Measurements from ENCODE around the gene JAG1. TPM values are rescaled to one million over a fixed set of nuclear protein-coding genes. Genes with fewer than 3 reads are reported as not detected.

The JAG1 gene
- total and polyA plus RNA-seq, 9 of the 15 experiments (the other 6 are each of a cell fraction or from before 2014, with no cell fraction given): 0.04 to 0.40 (median 0.07) TPM

DNA sequence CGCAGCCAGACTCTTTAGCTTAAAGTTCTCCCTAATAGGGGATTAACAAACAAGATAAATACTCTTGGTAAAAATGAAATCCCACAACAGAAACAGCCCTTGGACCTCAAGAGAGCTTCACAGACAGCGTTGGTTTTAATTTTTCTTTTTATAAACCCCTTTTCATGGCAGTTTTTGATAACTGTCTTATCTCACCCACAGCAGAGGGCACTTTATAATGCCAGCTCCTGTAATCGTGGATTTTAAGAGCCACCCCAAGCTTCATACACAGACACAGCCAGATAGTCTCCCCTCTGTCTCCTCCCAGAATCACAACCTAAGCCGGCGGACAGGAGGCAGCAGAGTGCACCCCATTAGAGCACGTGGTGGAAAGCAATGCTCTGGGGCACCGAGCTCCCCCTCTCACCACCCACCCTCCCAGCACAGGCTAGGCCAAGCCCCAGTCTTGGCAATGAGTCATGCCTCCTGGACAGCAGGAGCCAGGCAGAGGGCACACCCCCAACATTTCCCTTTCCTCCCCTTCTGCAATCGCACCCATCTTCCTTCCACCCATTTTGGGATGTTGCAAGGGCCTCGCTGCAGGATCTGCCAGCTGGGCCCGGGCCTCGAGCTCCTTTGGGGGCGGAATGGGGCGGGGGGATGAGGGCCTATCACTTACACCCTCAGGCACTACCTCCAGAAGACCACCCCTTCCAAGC lies 2.4 kb downstream of the JAG1 start (continued):
- TF ChIP-seq, protein P1, sequence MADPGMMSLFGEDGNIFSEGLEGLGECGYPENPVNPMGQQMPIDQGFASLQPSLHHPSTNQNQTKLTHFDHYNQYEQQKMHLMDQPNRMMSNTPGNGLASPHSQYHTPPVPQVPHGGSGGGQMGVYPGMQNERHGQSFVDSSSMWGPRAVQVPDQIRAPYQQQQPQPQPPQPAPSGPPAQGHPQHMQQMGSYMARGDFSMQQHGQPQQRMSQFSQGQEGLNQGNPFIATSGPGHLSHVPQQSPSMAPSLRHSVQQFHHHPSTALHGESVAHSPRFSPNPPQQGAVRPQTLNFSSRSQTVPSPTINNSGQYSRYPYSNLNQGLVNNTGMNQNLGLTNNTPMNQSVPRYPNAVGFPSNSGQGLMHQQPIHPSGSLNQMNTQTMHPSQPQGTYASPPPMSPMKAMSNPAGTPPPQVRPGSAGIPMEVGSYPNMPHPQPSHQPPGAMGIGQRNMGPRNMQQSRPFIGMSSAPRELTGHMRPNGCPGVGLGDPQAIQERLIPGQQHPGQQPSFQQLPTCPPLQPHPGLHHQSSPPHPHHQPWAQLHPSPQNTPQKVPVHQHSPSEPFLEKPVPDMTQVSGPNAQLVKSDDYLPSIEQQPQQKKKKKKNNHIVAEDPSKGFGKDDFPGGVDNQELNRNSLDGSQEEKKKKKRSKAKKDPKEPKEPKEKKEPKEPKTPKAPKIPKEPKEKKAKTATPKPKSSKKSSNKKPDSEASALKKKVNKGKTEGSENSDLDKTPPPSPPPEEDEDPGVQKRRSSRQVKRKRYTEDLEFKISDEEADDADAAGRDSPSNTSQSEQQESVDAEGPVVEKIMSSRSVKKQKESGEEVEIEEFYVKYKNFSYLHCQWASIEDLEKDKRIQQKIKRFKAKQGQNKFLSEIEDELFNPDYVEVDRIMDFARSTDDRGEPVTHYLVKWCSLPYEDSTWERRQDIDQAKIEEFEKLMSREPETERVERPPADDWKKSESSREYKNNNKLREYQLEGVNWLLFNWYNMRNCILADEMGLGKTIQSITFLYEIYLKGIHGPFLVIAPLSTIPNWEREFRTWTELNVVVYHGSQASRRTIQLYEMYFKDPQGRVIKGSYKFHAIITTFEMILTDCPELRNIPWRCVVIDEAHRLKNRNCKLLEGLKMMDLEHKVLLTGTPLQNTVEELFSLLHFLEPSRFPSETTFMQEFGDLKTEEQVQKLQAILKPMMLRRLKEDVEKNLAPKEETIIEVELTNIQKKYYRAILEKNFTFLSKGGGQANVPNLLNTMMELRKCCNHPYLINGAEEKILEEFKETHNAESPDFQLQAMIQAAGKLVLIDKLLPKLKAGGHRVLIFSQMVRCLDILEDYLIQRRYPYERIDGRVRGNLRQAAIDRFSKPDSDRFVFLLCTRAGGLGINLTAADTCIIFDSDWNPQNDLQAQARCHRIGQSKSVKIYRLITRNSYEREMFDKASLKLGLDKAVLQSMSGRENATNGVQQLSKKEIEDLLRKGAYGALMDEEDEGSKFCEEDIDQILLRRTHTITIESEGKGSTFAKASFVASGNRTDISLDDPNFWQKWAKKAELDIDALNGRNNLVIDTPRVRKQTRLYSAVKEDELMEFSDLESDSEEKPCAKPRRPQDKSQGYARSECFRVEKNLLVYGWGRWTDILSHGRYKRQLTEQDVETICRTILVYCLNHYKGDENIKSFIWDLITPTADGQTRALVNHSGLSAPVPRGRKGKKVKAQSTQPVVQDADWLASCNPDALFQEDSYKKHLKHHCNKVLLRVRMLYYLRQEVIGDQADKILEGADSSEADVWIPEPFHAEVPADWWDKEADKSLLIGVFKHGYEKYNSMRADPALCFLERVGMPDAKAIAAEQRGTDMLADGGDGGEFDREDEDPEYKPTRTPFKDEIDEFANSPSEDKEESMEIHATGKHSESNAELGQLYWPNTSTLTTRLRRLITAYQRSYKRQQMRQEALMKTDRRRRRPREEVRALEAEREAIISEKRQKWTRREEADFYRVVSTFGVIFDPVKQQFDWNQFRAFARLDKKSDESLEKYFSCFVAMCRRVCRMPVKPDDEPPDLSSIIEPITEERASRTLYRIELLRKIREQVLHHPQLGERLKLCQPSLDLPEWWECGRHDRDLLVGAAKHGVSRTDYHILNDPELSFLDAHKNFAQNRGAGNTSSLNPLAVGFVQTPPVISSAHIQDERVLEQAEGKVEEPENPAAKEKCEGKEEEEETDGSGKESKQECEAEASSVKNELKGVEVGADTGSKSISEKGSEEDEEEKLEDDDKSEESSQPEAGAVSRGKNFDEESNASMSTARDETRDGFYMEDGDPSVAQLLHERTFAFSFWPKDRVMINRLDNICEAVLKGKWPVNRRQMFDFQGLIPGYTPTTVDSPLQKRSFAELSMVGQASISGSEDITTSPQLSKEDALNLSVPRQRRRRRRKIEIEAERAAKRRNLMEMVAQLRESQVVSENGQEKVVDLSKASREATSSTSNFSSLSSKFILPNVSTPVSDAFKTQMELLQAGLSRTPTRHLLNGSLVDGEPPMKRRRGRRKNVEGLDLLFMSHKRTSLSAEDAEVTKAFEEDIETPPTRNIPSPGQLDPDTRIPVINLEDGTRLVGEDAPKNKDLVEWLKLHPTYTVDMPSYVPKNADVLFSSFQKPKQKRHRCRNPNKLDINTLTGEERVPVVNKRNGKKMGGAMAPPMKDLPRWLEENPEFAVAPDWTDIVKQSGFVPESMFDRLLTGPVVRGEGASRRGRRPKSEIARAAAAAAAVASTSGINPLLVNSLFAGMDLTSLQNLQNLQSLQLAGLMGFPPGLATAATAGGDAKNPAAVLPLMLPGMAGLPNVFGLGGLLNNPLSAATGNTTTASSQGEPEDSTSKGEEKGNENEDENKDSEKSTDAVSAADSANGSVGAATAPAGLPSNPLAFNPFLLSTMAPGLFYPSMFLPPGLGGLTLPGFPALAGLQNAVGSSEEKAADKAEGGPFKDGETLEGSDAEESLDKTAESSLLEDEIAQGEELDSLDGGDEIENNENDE (IDR thresholded peaks at IDR 0.05; ENCODE audit: low read depth, low read length): no peak
- TF ChIP-seq, protein P2, sequence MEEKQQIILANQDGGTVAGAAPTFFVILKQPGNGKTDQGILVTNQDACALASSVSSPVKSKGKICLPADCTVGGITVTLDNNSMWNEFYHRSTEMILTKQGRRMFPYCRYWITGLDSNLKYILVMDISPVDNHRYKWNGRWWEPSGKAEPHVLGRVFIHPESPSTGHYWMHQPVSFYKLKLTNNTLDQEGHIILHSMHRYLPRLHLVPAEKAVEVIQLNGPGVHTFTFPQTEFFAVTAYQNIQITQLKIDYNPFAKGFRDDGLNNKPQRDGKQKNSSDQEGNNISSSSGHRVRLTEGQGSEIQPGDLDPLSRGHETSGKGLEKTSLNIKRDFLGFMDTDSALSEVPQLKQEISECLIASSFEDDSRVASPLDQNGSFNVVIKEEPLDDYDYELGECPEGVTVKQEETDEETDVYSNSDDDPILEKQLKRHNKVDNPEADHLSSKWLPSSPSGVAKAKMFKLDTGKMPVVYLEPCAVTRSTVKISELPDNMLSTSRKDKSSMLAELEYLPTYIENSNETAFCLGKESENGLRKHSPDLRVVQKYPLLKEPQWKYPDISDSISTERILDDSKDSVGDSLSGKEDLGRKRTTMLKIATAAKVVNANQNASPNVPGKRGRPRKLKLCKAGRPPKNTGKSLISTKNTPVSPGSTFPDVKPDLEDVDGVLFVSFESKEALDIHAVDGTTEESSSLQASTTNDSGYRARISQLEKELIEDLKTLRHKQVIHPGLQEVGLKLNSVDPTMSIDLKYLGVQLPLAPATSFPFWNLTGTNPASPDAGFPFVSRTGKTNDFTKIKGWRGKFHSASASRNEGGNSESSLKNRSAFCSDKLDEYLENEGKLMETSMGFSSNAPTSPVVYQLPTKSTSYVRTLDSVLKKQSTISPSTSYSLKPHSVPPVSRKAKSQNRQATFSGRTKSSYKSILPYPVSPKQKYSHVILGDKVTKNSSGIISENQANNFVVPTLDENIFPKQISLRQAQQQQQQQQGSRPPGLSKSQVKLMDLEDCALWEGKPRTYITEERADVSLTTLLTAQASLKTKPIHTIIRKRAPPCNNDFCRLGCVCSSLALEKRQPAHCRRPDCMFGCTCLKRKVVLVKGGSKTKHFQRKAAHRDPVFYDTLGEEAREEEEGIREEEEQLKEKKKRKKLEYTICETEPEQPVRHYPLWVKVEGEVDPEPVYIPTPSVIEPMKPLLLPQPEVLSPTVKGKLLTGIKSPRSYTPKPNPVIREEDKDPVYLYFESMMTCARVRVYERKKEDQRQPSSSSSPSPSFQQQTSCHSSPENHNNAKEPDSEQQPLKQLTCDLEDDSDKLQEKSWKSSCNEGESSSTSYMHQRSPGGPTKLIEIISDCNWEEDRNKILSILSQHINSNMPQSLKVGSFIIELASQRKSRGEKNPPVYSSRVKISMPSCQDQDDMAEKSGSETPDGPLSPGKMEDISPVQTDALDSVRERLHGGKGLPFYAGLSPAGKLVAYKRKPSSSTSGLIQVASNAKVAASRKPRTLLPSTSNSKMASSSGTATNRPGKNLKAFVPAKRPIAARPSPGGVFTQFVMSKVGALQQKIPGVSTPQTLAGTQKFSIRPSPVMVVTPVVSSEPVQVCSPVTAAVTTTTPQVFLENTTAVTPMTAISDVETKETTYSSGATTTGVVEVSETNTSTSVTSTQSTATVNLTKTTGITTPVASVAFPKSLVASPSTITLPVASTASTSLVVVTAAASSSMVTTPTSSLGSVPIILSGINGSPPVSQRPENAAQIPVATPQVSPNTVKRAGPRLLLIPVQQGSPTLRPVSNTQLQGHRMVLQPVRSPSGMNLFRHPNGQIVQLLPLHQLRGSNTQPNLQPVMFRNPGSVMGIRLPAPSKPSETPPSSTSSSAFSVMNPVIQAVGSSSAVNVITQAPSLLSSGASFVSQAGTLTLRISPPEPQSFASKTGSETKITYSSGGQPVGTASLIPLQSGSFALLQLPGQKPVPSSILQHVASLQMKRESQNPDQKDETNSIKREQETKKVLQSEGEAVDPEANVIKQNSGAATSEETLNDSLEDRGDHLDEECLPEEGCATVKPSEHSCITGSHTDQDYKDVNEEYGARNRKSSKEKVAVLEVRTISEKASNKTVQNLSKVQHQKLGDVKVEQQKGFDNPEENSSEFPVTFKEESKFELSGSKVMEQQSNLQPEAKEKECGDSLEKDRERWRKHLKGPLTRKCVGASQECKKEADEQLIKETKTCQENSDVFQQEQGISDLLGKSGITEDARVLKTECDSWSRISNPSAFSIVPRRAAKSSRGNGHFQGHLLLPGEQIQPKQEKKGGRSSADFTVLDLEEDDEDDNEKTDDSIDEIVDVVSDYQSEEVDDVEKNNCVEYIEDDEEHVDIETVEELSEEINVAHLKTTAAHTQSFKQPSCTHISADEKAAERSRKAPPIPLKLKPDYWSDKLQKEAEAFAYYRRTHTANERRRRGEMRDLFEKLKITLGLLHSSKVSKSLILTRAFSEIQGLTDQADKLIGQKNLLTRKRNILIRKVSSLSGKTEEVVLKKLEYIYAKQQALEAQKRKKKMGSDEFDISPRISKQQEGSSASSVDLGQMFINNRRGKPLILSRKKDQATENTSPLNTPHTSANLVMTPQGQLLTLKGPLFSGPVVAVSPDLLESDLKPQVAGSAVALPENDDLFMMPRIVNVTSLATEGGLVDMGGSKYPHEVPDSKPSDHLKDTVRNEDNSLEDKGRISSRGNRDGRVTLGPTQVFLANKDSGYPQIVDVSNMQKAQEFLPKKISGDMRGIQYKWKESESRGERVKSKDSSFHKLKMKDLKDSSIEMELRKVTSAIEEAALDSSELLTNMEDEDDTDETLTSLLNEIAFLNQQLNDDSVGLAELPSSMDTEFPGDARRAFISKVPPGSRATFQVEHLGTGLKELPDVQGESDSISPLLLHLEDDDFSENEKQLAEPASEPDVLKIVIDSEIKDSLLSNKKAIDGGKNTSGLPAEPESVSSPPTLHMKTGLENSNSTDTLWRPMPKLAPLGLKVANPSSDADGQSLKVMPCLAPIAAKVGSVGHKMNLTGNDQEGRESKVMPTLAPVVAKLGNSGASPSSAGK (IDR thresholded peaks at IDR 0.05): peak; percentile 44; the same call in 1 of the 2 replicates

All from K562 (cell line).